HepG2 (cell line): Measurements from ENCODE around the gene GORASP2. TPM values are rescaled to one million over a fixed set of nuclear protein-coding genes. Genes with fewer than 3 reads are reported as not detected.
A peak's percentile ranks its signal among the peaks of the same experiment; 100 is the strongest.

ENCODE experiments used
- ATAC-seq: fragments of 200-7000 bp; cut with Tn5 transposase; 3 replicates; pipeline ENCODE4 v1.9.1; 2020; ENCODE audit warnings: mild to moderate bottlenecking, moderate library complexity
- BruUV-seq: library from RNA; stranded (reverse); fragments of 400-500 nt; replicated peaks from 2 replicates; lab custom pipeline; 2021; lab: Mats Ljungman, UMichigan
- CTCF ChIA-PET: fragments of 300-600 bp; formaldehyde crosslinking; extraction: SDS; loops from one replicate; lab custom pipeline; 2021; ENCODE audit warnings: low total read pairs, inconsistent platforms, low intra/inter-chr PET ratio; lab: Yijun Ruan, JAX
- POLR2A ChIA-PET: fragments of 350-600 bp; sonication (Branson Sonifier 250); formaldehyde crosslinking; loops from one replicate; lab custom pipeline; 2020; ENCODE audit warnings: antibody characterized with exemption, inconsistent platforms; lab: Yijun Ruan, JAX
- DNase-seq: peaks from one replicate; pipeline ENCODE4 v3.0.0-alpha.2; 2015; ENCODE audit warnings: low spot score
- FAIRE-seq: peaks from 3 replicates; lab custom pipeline; 2011; peaks lifted over from hg19 to GRCh38; lab: Jason Lieb, UNC
- H2AFZ ChIP-seq: one replicate; pipeline ENCODE4 v1.6.1; 2011; ENCODE audit warnings: low read length, inconsistent platforms
- H3K27ac ChIP-seq: fragments of 300-600 bp; 3 replicates; pipeline ENCODE4 v1.8.0; 2011; ENCODE audit warnings: mixed run types, mild to moderate bottlenecking, mixed read lengths, low read length, inconsistent platforms; ENCODE audit not compliant: insufficient read depth; ENCODE audit errors: extremely low read length
- H3K27me3 ChIP-seq, 2 experiments: fragments of 200-600 bp in 1 of 2; 2 replicates in 1 of 2; 3 replicates in 1 of 2; pipeline versions ENCODE4 v1.6.0 to v1.8.0; 2011; ENCODE audit warnings: low read length in 2 of 2, mild to moderate bottlenecking in 2 of 2, moderate library complexity in 2 of 2, inconsistent platforms in 1 of 2; ENCODE audit not compliant: insufficient read depth in 2 of 2, control insufficient read depth in 1 of 2
- H3K36me3 ChIP-seq, 2 experiments: fragments of 200-600 bp in 1 of 2; replicated peaks in 1 of 2; 2 replicates in 1 of 2; 3 replicates in 1 of 2; pipeline versions ENCODE4 v1.5.1 to v1.8.0; 2011; ENCODE audit warnings: low read length in 2 of 2, inconsistent platforms in 1 of 2; ENCODE audit not compliant: insufficient read depth in 2 of 2, control insufficient read depth in 1 of 2
- H3K4me1 ChIP-seq: 2 replicates; pipeline ENCODE4 v1.5.1; 2012; ENCODE audit warnings: low read length, inconsistent platforms; ENCODE audit not compliant: insufficient read depth
- H3K4me2 ChIP-seq: 2 replicates; pipeline ENCODE4 v1.6.0; 2011; ENCODE audit warnings: low read depth, low read length, inconsistent platforms
- H3K4me3 ChIP-seq, 3 experiments: fragments of 200-600 bp in 1 of 3; sonication (generic), shearing (Covaris generic) in 1 of 3; replicated peaks in 1 of 3; 2 replicates each; pipeline ENCODE4 v1.5.1; 2011 to 2016; ENCODE audit warnings: low read length in 3 of 3, inconsistent platforms in 2 of 3, low read depth in 2 of 3, mild to moderate bottlenecking in 2 of 3, control low read depth in 1 of 3, mixed read lengths in 1 of 3; ENCODE audit not compliant: insufficient read depth in 1 of 3
- H3K79me2 ChIP-seq: one replicate; pipeline ENCODE4 v1.6.1; 2011; ENCODE audit warnings: low read length, inconsistent platforms; ENCODE audit not compliant: insufficient read depth
- H3K9ac ChIP-seq: 2 replicates; pipeline ENCODE4 v1.6.0; 2011; ENCODE audit warnings: mild to moderate bottlenecking, low read depth, low read length, inconsistent platforms; ENCODE audit not compliant: insufficient read depth
- H3K9me3 ChIP-seq: 2 replicates; pipeline ENCODE4 v1.5.1; 2012; ENCODE audit warnings: mild to moderate bottlenecking, low read length
- H4K20me1 ChIP-seq: 2 replicates; pipeline ENCODE4 v1.6.0; 2011; ENCODE audit warnings: inconsistent platforms, mild to moderate bottlenecking, low read length, moderate library complexity; ENCODE audit not compliant: insufficient read depth
- CCDC6 ChIP-seq: sonication (generic); formaldehyde crosslinking; IDR thresholded peaks from 2 replicates; pipeline ENCODE4 v1.8.1; 2022; ENCODE audit warnings: mild to moderate bottlenecking, missing genetic modification reagents, moderate library complexity
- EED ChIP-seq: sonication (generic); formaldehyde crosslinking; IDR thresholded peaks from 2 replicates; pipeline ENCODE4 v1.5.0; 2020; ENCODE audit warnings: mild to moderate bottlenecking, missing genetic modification reagents
- JUND ChIP-seq: sonication (generic); formaldehyde crosslinking; IDR thresholded peaks from 2 replicates; pipeline ENCODE4 v1.8.0; 2022; ENCODE audit warnings: mild to moderate bottlenecking, missing genetic modification reagents
- ZNF687 ChIP-seq: sonication (generic); formaldehyde crosslinking; IDR thresholded peaks from 2 replicates; pipeline ENCODE4 v1.5.1; 2020; ENCODE audit warnings: mild to moderate bottlenecking, missing genetic modification reagents, moderate library complexity
- WGBS: methylation state at CpG from one replicate; pipeline ENCODE4 v1.1.6; 2017; ENCODE audit warnings: low lambda C conversion rate; 5-methylcytosine and 5-hydroxymethylcytosine counted together
- in situ Hi-C: cut with HindIII; loops from 2 replicates; pipeline ENCODE4 v1.10.0; 2017; ENCODE audit warnings: low pct_unique_long_range_greater_than_20kb; ENCODE audit not compliant: extremely low pct_ligation_motif_present
- intact Hi-C: fragments of 100-400 bp; cut with micrococcal nuclease; formaldehyde crosslinking; loops from one replicate; pipeline ENCODE4 v1.10.0; 2022; ENCODE audit not compliant: unreplicated experiment
- polyA plus RNA-seq, 8 experiments: library from polyadenylated mRNA; depleted of rRNA in 3 of 8; stranded (reverse) in 7 of 8; unstranded in 1 of 8; fragments of >200 nt; fragmentation: Illumina TruSeq in 4 of 8; extraction: Trizol in 4 of 8; gene quantifications; 2 replicates each; pipeline versions ENCODE4 v1.2.1 to v1.2.3, GENCODE V29; 2011 to 2016; ENCODE audit warnings: low read depth in 4 of 8, missing spikeins in 1 of 8, mixed read lengths in 1 of 8; ENCODE audit not compliant: insufficient read depth in 1 of 8
- total RNA-seq, 5 experiments: library from RNA; depleted of rRNA; stranded (reverse); fragments of >200 nt; fragmentation: Illumina TruSeq; extraction: Trizol; gene quantifications; 2 replicates each; pipeline ENCODE4 v1.2.3, GENCODE V29; 2016; ENCODE audit warnings: low read depth in 1 of 5

The GORASP2 gene
- total and polyA plus RNA-seq, 2 of the 13 experiments (the other 11 are each of a cell fraction or from before 2014, with no cell fraction given) = 103 to 239 TPM

- DNase-seq = no peak
Observed at GRCh38 chr2:170922634-170923494, 6.2 kb upstream of the GORASP2 start.

More at GRCh38 chr2:170922634-170923494, 6.2 kb upstream of the GORASP2 start:
- no peak for FAIRE-seq
- Histone ChIP-seq H3K79me2 (peaks cover 10% of the 10 kb centered on the region), H3K36me3 (no peaks in the 10 kb centered on the region), H3K4me2 (no peak overlapping the region), H3K27ac (peak overlapping the region; percentile 43), H3K9me3 (peaks cover 6% of the 10 kb centered on the region), H3K9ac (no peak overlapping the region), H2AFZ (no peak overlapping the region), H3K27me3 (no peaks in the 10 kb centered on the region), H3K4me3 (no peak overlapping the region), H3K4me1 (peaks cover 37% of the 10 kb centered on the region), H4K20me1 (no peaks in the 10 kb centered on the region)
- no peak for ATAC-seq
- intact Hi-C loops = no loop called here
- in situ Hi-C loops = no loop called here
- POLR2A ChIA-PET = interaction anchor here (1.1 kb wide), 1 partner anchor 236 kb away, joined by 3 read pairs; no protein-coding TSS in a partner anchor
- CTCF ChIA-PET = no interaction called here
- WGBS = 88% methylated on average over 6 of the region's 8 CpGs
- BruUV-seq = no TSS peak
- TF ChIP-seq EED (CRISPR knock-in tag) (peak; percentile 55; the same call in 1 of the 2 replicates), JUND (CRISPR knock-in tag) (no peak), CCDC6 (0 out of 2 replicates have a peak, but pooled peaks have one; percentile 33), ZNF687 (CRISPR knock-in tag) (peak; percentile 15; the same call in 1 of the 2 replicates)
